WTC11 (cell line): Measurements from ENCODE around the gene STRAP.
"Not testable (repeated sequence)": the region's sequence is repeated elsewhere in the genome, so short reads cannot be mapped to it uniquely, and the experiment has no call there.

Source experiments
- CREM ChIP-seq: sonication (generic); formaldehyde crosslinking; IDR thresholded peaks from 2 replicates; pipeline ENCODE4 v1.8.1; 2022; ENCODE audit warnings: mild to moderate bottlenecking, missing genetic modification reagents, moderate library complexity
- CTCF ChIP-seq: fragments of 200-600 bp; IDR thresholded peaks from 2 replicates; pipeline ENCODE4 v1.8.0; 2022; ENCODE audit warnings: antibody characterized with exemption
- ESRRA ChIP-seq: sonication (generic); formaldehyde crosslinking; IDR thresholded peaks from 2 replicates; pipeline ENCODE4 v1.8.1; 2022; ENCODE audit warnings: mild to moderate bottlenecking, missing genetic modification reagents, borderline replicate concordance
- ETV6 ChIP-seq: sonication (generic); formaldehyde crosslinking; IDR thresholded peaks from 2 replicates; pipeline ENCODE4 v1.8.1; 2022; ENCODE audit warnings: mild to moderate bottlenecking, missing genetic modification reagents
- FOXJ3 ChIP-seq: sonication (generic); formaldehyde crosslinking; IDR thresholded peaks from 2 replicates; pipeline ENCODE4 v1.9.0; 2021; ENCODE audit warnings: missing genetic modification reagents, mild to moderate bottlenecking, borderline replicate concordance
- IRF2 ChIP-seq: sonication (generic); formaldehyde crosslinking; IDR thresholded peaks from 2 replicates; pipeline ENCODE4 v1.8.0; 2022; ENCODE audit warnings: low read depth, missing genetic modification reagents, borderline replicate concordance
- JUN ChIP-seq: sonication (generic); formaldehyde crosslinking; IDR thresholded peaks from 2 replicates; pipeline ENCODE4 v1.8.0; 2023; ENCODE audit warnings: mild to moderate bottlenecking, missing genetic modification reagents
- KAT7 ChIP-seq: sonication (generic); formaldehyde crosslinking; IDR thresholded peaks from 2 replicates; pipeline ENCODE4 v1.8.1; 2023; ENCODE audit warnings: missing genetic modification reagents, mild to moderate bottlenecking, borderline replicate concordance
- TCF7 ChIP-seq: sonication (generic); formaldehyde crosslinking; IDR thresholded peaks from 2 replicates; pipeline ENCODE4 v1.8.0; 2022; ENCODE audit warnings: mild to moderate bottlenecking, low read depth, missing genetic modification reagents, moderate library complexity
- ZNF121 ChIP-seq: sonication (generic); formaldehyde crosslinking; IDR thresholded peaks from 2 replicates; pipeline ENCODE4 v1.8.0; 2023; ENCODE audit warnings: missing genetic modification reagents
- ZNF138 ChIP-seq: sonication (generic); formaldehyde crosslinking; conservative IDR thresholded peaks from 2 replicates; pipeline ENCODE4 v1.8.1; 2022; ENCODE audit warnings: mild to moderate bottlenecking, moderate library complexity, missing genetic modification reagents
- TF ChIP-seq, protein P1 (sequence below): fragments of 250-450 bp; sonication (Bioruptor Pico); IDR thresholded peaks from 2 replicates; pipeline ENCODE4 v1.9.0; 2021; ENCODE audit warnings: moderate library complexity, mild to moderate bottlenecking, inconsistent platforms, borderline replicate concordance
- TF ChIP-seq, protein P2 (sequence below): sonication (generic); formaldehyde crosslinking; IDR thresholded peaks from 2 replicates; pipeline ENCODE4 v1.8.1; 2023; ENCODE audit warnings: mild to moderate bottlenecking, missing genetic modification reagents, moderate library complexity
- TF ChIP-seq, protein P3 (sequence below): sonication (generic); formaldehyde crosslinking; IDR thresholded peaks from 2 replicates; pipeline ENCODE4 v1.8.0; 2022; ENCODE audit warnings: mild to moderate bottlenecking, missing genetic modification reagents

- TF ChIP-seq, protein P1, sequence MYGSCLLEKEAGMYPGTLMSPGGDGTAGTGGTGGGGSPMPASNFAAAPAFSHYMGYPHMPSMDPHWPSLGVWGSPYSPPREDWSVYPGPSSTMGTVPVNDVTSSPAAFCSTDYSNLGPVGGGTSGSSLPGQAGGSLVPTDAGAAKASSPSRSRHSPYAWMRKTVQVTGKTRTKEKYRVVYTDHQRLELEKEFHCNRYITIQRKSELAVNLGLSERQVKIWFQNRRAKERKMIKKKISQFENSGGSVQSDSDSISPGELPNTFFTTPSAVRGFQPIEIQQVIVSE (CRISPR knock-in tag), result not testable (repeated sequence)
- not testable (repeated sequence) for TF ChIP-seq CTCF; TCF7 (CRISPR knock-in tag); ETV6 (CRISPR knock-in tag); JUN (CRISPR knock-in tag); IRF2 (CRISPR knock-in tag); ZNF138 (CRISPR knock-in tag); KAT7 (CRISPR knock-in tag); ESRRA; CREM (CRISPR knock-in tag); FOXJ3; ZNF121 (CRISPR knock-in tag)
- TF ChIP-seq, protein P2, sequence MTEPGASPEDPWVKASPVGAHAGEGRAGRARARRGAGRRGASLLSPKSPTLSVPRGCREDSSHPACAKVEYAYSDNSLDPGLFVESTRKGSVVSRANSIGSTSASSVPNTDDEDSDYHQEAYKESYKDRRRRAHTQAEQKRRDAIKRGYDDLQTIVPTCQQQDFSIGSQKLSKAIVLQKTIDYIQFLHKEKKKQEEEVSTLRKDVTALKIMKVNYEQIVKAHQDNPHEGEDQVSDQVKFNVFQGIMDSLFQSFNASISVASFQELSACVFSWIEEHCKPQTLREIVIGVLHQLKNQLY (CRISPR knock-in tag), result not testable (repeated sequence)
- TF ChIP-seq, protein P3, sequence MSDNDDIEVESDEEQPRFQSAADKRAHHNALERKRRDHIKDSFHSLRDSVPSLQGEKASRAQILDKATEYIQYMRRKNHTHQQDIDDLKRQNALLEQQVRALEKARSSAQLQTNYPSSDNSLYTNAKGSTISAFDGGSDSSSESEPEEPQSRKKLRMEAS, result not testable (repeated sequence)
Measured at GRCh38 chr12:15914131-15914530, 31.9 kb downstream of the STRAP start.
